Astrocyte (in vitro differentiated cells and primary cell): Measurements from ENCODE around the gene CLCN3.

ENCODE experiments used
- CTCF ChIP-seq: IDR thresholded peaks from 2 replicates; pipeline ENCODE4 v1.5.1; 2011; ENCODE audit warnings: low read depth, mild to moderate bottlenecking, inconsistent platforms, low read length, moderate library complexity; ENCODE audit not compliant: insufficient read depth
- EZH2 ChIP-seq: IDR thresholded peaks from 2 replicates; pipeline ENCODE4 v1.6.1; 2012; ENCODE audit warnings: mild to moderate bottlenecking, low read length, inconsistent platforms; ENCODE audit not compliant: insufficient read depth

GRCh38 chr4:169757575-169758184 lies 137.3 kb downstream of the CLCN3 start, which contains the start of gene HPF1:
- TF ChIP-seq CTCF: no peak
- no peak for TF ChIP-seq EZH2
